Mammary epithelial cell (primary cell): Measurements from ENCODE around the gene SYNRG.

Source experiments
- EZH2 ChIP-seq: IDR thresholded peaks from 2 replicates; pipeline ENCODE4 v1.6.1; 2012; ENCODE audit warnings: low read length, inconsistent platforms, borderline replicate concordance
- TF ChIP-seq, protein P1 (sequence below), 2 donors: IDR thresholded peaks in 1 of 2; conservative IDR thresholded peaks in 1 of 2; 2 replicates each; pipeline ENCODE4 v1.5.1; 2011 to 2012; ENCODE audit warnings: inconsistent platforms in 2 of 2, low read length in 2 of 2, mild to moderate bottlenecking in 2 of 2, control low read depth in 1 of 2, low read depth in 1 of 2; ENCODE audit not compliant: insufficient read depth in 1 of 2; ENCODE audit errors: extremely low read depth in 1 of 2

GRCh38 chr17:37643118-37643766 is 34.0 kb upstream of the SYNRG start, which contains the start of gene DDX52:
- TF ChIP-seq, protein P1, sequence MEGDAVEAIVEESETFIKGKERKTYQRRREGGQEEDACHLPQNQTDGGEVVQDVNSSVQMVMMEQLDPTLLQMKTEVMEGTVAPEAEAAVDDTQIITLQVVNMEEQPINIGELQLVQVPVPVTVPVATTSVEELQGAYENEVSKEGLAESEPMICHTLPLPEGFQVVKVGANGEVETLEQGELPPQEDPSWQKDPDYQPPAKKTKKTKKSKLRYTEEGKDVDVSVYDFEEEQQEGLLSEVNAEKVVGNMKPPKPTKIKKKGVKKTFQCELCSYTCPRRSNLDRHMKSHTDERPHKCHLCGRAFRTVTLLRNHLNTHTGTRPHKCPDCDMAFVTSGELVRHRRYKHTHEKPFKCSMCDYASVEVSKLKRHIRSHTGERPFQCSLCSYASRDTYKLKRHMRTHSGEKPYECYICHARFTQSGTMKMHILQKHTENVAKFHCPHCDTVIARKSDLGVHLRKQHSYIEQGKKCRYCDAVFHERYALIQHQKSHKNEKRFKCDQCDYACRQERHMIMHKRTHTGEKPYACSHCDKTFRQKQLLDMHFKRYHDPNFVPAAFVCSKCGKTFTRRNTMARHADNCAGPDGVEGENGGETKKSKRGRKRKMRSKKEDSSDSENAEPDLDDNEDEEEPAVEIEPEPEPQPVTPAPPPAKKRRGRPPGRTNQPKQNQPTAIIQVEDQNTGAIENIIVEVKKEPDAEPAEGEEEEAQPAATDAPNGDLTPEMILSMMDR (conservative IDR thresholded peaks at IDR 0.05 in 1 of 2, IDR thresholded peaks at IDR 0.05 in 1 of 2; ENCODE audit: extremely low read depth in 1 of 2, insufficient read depth in 1 of 2, low read depth in 1 of 2, low read length in 2 of 2) = no peak
- no peak for TF ChIP-seq EZH2
